Stimulated activated naive CD8-positive, alpha-beta T cell treated with anti-CD3 and anti-CD28 coated beads, Interleukin-15, amount 100 ng/mL, for 72 hours (primary cell): Measurements from ENCODE around the gene SERINC3.
A peak's percentile ranks its signal among the peaks of the same experiment; 100 is the strongest.

Source experiments
- ATAC-seq: fragments of 150-1000 bp; cut with Tn5 transposase; 2 replicates; pipeline ENCODE4 v1.10.0; 2021; ENCODE audit warnings: mild to moderate bottlenecking, moderate library complexity
- DNase-seq, 2 donors: peaks; one replicate each; pipeline ENCODE4 v3.0.0; 2021 to 2022
- H3K27ac Mint-ChIP-seq, 2 donors: one replicate each; pipeline ENCODE4 v1.8.0; 2022; ENCODE audit warnings: mild to moderate bottlenecking in 2 of 2, mixed read lengths in 2 of 2, moderate library complexity in 2 of 2
- H3K27me3 Mint-ChIP-seq: one replicate; pipeline ENCODE4 v1.8.0; 2022; ENCODE audit warnings: mixed read lengths
- H3K4me1 Mint-ChIP-seq: one replicate; pipeline ENCODE4 v1.8.0; 2022; ENCODE audit warnings: mild to moderate bottlenecking, mixed read lengths
- H3K4me3 Mint-ChIP-seq, 2 donors: one replicate each; pipeline ENCODE4 v1.8.0; 2022; ENCODE audit warnings: mild to moderate bottlenecking in 2 of 2, mixed read lengths in 2 of 2, moderate library complexity in 1 of 2
- H3K9me3 Mint-ChIP-seq, 2 donors: one replicate each; pipeline ENCODE4 v1.8.0; 2022; ENCODE audit warnings: mixed read lengths in 2 of 2

The SERINC3 gene

GRCh38 chr20:44543358-44543757, 21.5 kb upstream of the SERINC3 start:
- Mint-ChIP-seq H3K4me1 (no peaks in the 10 kb centered on the region), H3K27me3 (no peaks in the 10 kb centered on the region), H3K4me3 (no peak overlapping the region), H3K9me3 (no peaks in the 10 kb centered on the region), H3K27ac (no peak overlapping the region)
- no peak for DNase-seq
- no peak for ATAC-seq

DNA sequence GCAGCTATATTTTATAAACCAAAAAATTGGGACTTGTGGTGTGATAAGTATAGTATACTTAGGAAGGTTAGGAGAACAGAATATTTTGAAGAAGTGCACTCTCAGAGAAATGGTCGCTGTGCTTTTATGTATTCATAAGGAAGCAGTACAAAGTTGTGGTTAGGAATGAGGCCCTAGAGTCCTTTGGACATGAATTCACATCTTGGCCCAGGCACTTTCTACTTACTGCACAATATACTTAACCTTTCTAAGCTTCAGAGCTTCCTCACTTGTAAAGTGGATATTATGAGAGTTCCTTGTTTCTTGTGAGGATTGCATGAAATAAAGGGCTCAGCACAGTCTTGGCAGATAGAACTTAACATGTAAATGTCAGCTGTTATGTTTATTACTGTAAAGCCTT, 21.0 kb upstream of the SERINC3 start:
- no peak for DNase-seq
- H3K4me1 Mint-ChIP-seq = no peaks in the 10 kb centered on the region
- no peak overlapping the region for H3K4me3 Mint-ChIP-seq
- H3K27ac Mint-ChIP-seq = no peak overlapping the region
- no peaks in the 10 kb centered on the region for H3K9me3 Mint-ChIP-seq
- ATAC-seq = no peak
- no peaks in the 10 kb centered on the region for H3K27me3 Mint-ChIP-seq

GRCh38 chr20:44541992-44542391, 20.1 kb upstream of the SERINC3 start:
- Mint-ChIP-seq H3K27ac (no peak overlapping the region), H3K4me1 (no peaks in the 10 kb centered on the region), H3K27me3 (no peaks in the 10 kb centered on the region), H3K9me3 (no peaks in the 10 kb centered on the region), H3K4me3 (no peak overlapping the region)
- DNase-seq (no peak), ATAC-seq (no peak)

GRCh38 chr20:44540834-44541233, 19.0 kb upstream of the SERINC3 start:
- Mint-ChIP-seq H3K27me3 (no peaks in the 10 kb centered on the region), H3K4me3 (no peak overlapping the region), H3K27ac (no peak overlapping the region), H3K9me3 (no peaks in the 10 kb centered on the region), H3K4me1 (no peaks in the 10 kb centered on the region)
- no peak for ATAC-seq
- DNase-seq = no peak

DNA sequence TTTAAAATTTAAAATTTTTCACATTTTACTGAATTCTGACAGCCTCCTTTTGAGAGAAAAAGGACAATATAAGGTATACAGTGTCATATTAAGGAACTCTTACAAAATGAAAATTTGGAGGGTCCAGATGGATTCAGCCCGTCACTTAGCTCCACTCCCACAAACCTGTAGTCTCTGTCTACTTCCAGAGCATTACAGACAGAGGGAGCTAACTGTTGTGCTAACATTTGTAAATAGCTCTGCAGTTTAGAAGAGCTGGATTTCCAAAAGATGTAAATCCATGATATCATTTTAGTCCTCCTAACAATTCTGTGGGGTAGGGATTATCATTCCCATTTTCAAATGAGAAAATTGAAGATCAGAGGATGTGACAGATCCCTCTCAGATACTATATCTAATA, 16.1 kb upstream of the SERINC3 start:
- Mint-ChIP-seq H3K27ac (no peak overlapping the region), H3K4me3 (no peak overlapping the region), H3K27me3 (no peaks in the 10 kb centered on the region), H3K9me3 (no peaks in the 10 kb centered on the region), H3K4me1 (no peaks in the 10 kb centered on the region)
- ATAC-seq (no peak), DNase-seq (no peak)

- Mint-ChIP-seq H3K4me3 (no peak overlapping the region), H3K27ac (no peak overlapping the region), H3K9me3 (no peaks in the 10 kb centered on the region), H3K4me1 (no peaks in the 10 kb centered on the region), H3K27me3 (no peaks in the 10 kb centered on the region)
- ATAC-seq (no peak), DNase-seq (no peak)
Observed at GRCh38 chr20:44536175-44536574, 14.3 kb upstream of the SERINC3 start.

GRCh38 chr20:44533928-44534327, 12.1 kb upstream of the SERINC3 start:
- Mint-ChIP-seq H3K27me3 (no peaks in the 10 kb centered on the region), H3K4me1 (no peaks in the 10 kb centered on the region), H3K27ac (no peak overlapping the region), H3K9me3 (no peaks in the 10 kb centered on the region), H3K4me3 (no peak overlapping the region)
- DNase-seq = no peak
- no peak for ATAC-seq

GRCh38 chr20:44532981-44533331, 11.1 kb upstream of the SERINC3 start:
- peak; percentile 16 for ATAC-seq
- Mint-ChIP-seq H3K9me3 (no peaks in the 10 kb centered on the region), H3K4me1 (no peaks in the 10 kb centered on the region), H3K4me3 (no peak overlapping the region), H3K27me3 (no peaks in the 10 kb centered on the region), H3K27ac (no peak overlapping the region)
- DNase-seq = no peak

DNA sequence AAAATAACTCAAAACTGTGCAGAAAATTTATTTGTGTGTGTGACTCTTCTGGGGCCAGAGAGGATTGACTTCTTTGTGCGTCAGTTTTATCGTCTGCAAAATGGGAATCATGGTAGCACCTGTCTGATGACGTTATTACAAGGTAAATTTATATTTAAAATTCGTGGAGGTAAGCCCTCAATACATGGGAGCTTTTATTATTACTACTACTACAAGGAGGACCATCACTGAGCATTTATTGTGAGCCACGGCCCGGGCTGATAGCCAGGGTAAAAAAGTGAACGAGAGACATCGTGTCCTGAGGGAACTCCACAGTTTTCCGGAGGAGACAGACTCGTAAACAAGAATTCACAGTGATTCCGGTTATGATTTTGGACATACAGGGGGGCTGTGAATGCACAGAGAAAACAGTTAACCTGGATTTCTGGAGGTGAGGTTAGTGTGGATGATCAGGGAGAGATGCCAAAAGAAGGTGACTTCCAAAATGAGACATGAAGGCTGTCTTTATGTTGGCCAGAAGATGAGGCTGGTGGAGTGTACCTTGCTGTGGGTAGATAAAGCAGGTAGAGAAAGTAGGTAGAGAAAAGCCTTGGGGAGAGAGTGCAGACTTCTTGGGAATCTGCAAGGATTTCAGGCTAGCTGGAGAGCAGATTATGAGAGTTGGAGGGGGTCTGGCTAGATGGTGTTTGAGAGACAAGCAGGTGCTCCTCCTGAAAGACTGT, 10.6 kb upstream of the SERINC3 start:
- no peaks in the 10 kb centered on the region for H3K4me1 Mint-ChIP-seq
- H3K4me3 Mint-ChIP-seq = no peak overlapping the region
- H3K27ac Mint-ChIP-seq = no peak overlapping the region
- H3K27me3 Mint-ChIP-seq = no peaks in the 10 kb centered on the region
- H3K9me3 Mint-ChIP-seq = no peaks in the 10 kb centered on the region
- ATAC-seq = no peak
- no peak for DNase-seq

DNA sequence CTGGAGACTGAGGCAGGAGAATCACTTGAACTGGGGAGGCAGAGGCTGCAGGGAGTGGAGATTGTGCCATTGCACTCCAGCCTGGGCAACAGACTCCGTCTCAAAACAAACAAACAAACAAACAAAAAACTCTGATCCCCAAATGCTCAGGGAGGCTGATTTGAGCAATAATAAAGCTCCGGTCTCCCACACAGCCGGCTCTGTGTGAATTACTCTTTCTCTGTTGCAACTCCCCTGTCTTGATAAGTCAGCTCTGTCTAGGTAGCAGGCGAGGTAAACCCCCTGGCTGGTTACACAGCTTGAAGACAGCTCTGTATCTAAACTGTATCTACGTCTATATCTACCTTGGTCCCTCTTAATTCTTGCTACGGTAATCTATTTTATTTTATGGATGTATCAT, 6.4 kb upstream of the SERINC3 start:
- Mint-ChIP-seq H3K4me3 (no peak overlapping the region), H3K27ac (no peak overlapping the region), H3K4me1 (peaks cover 7% of the 10 kb centered on the region), H3K27me3 (no peaks in the 10 kb centered on the region), H3K9me3 (no peaks in the 10 kb centered on the region)
- ATAC-seq = no peak
- DNase-seq = no peak

- no peak overlapping the region for H3K27ac Mint-ChIP-seq
- H3K4me3 Mint-ChIP-seq = no peak overlapping the region
- ATAC-seq (no peak), DNase-seq (no peak)
- H3K27me3 Mint-ChIP-seq = no peaks in the 10 kb centered on the region
- peaks cover 13% of the 10 kb centered on the region for H3K4me1 Mint-ChIP-seq
- H3K9me3 Mint-ChIP-seq = no peaks in the 10 kb centered on the region
Observed at GRCh38 chr20:44527716-44528199, 5.9 kb upstream of the SERINC3 start.

GRCh38 chr20:44526129-44526528, 4.3 kb upstream of the SERINC3 start:
- no peaks in the 10 kb centered on the region for H3K9me3 Mint-ChIP-seq
- ATAC-seq (no peak), DNase-seq (no peak)
- no peak overlapping the region for H3K4me3 Mint-ChIP-seq
- H3K27ac Mint-ChIP-seq = no peak overlapping the region
- no peaks in the 10 kb centered on the region for H3K27me3 Mint-ChIP-seq
- H3K4me1 Mint-ChIP-seq = peaks cover 20% of the 10 kb centered on the region

DNA sequence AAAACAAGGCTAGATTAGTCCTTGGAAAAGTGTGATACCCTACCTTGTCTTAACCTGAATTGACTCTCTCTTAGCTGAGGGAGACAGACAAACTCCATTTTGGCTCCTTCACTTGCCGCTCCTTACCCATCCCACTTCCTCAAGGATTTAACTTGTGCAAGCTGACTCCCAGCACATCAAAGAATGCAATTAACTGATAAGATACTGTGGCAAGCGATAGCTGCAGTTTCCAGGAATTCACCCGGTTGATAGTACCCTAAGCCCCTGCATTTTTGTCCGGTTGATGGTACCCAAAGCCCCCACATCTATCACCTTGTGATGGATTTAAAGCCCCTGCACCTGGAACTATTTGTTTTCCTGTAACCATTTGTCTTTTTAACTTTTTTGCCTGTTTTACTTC, 1.9 kb upstream of the SERINC3 start:
- H3K27ac Mint-ChIP-seq = no peak overlapping the region
- DNase-seq (no peak), ATAC-seq (no peak)
- no peaks in the 10 kb centered on the region for H3K9me3 Mint-ChIP-seq
- no peaks in the 10 kb centered on the region for H3K27me3 Mint-ChIP-seq
- no peak overlapping the region for H3K4me3 Mint-ChIP-seq
- H3K4me1 Mint-ChIP-seq = peaks cover 42% of the 10 kb centered on the region

GRCh38 chr20:44522841-44523240, 971 bp upstream of the SERINC3 start:
- Mint-ChIP-seq H3K4me3 (peak overlapping the region; percentile 4 to 87), H3K27me3 (no peaks in the 10 kb centered on the region), H3K27ac (no peak overlapping the region), H3K9me3 (no peaks in the 10 kb centered on the region), H3K4me1 (peaks cover 46% of the 10 kb centered on the region)
- DNase-seq (no peak), ATAC-seq (no peak)

GRCh38 chr20:44520881-44521280, 989 bp downstream of the SERINC3 start:
- no peaks in the 10 kb centered on the region for H3K9me3 Mint-ChIP-seq
- no peak for DNase-seq
- no peak for ATAC-seq
- peaks cover 49% of the 10 kb centered on the region for H3K4me1 Mint-ChIP-seq
- peak overlapping the region; percentile 79 to 87 for H3K4me3 Mint-ChIP-seq
- no peaks in the 10 kb centered on the region for H3K27me3 Mint-ChIP-seq
- peak overlapping the region; percentile 71 to 95 for H3K27ac Mint-ChIP-seq

DNA sequence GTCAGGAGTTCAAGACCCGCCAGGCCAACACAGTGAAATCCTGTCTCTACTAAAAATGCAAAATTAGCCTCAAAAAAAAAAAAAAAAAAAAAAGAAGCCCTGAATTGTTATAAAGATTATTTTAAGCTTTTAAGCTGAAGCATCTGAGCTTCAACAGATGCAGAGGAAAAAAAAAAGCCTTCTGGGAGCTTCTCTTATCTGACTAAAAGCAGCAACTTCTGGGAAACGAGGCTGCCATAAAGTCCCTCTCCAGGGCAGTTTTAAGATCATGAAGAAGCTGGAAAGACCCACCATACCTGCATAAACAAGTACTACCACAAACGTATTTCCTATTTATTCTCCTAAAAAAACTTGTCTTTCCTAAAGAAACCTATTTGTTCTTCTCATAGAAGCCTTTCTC, 3.6 kb downstream of the SERINC3 start:
- H3K4me3 Mint-ChIP-seq = no peak overlapping the region
- ATAC-seq = no peak
- peak overlapping the region in 1 of 2 donors; percentile 5 for H3K27ac Mint-ChIP-seq
- H3K9me3 Mint-ChIP-seq = no peaks in the 10 kb centered on the region
- no peak for DNase-seq
- H3K4me1 Mint-ChIP-seq = peaks cover 63% of the 10 kb centered on the region
- no peaks in the 10 kb centered on the region for H3K27me3 Mint-ChIP-seq

GRCh38 chr20:44517454-44517853, 4.4 kb downstream of the SERINC3 start:
- Mint-ChIP-seq H3K27me3 (no peaks in the 10 kb centered on the region), H3K9me3 (no peaks in the 10 kb centered on the region), H3K27ac (no peak overlapping the region), H3K4me3 (no peak overlapping the region), H3K4me1 (peaks cover 55% of the 10 kb centered on the region)
- ATAC-seq (no peak), DNase-seq (no peak)
